Ectodermal cell (in vitro differentiated cells): ENCODE data around the gene LGALS16. TPM values are rescaled to one million over a fixed set of nuclear protein-coding genes. Genes with fewer than 3 reads are reported as not detected.
"Not testable (repeated sequence)": the region's sequence is repeated elsewhere in the genome, so short reads cannot be mapped to it uniquely, and the experiment has no call there.

ENCODE experiments used
- H3K27ac ChIP-seq: 2 replicates; pipeline ENCODE4 v1.7.0; 2013; ENCODE audit warnings: mild to moderate bottlenecking, low read depth, low read length; ENCODE audit not compliant: insufficient read depth, poor library complexity, severe bottlenecking
- H3K27me3 ChIP-seq: 2 replicates; pipeline ENCODE4 v1.7.0; 2013; ENCODE audit warnings: mild to moderate bottlenecking, low read length; ENCODE audit not compliant: insufficient read depth, control insufficient read depth, poor library complexity, severe bottlenecking
- H3K36me3 ChIP-seq: one replicate; pipeline ENCODE4 v1.7.0; 2013; ENCODE audit warnings: low read length; ENCODE audit not compliant: control insufficient read depth, insufficient read depth
- H3K4me1 ChIP-seq: one replicate; pipeline ENCODE4 v1.7.0; 2013; ENCODE audit warnings: low read length; ENCODE audit not compliant: control insufficient read depth, insufficient read depth
- H3K4me3 ChIP-seq: 2 replicates; pipeline ENCODE4 v1.7.0; 2013; ENCODE audit warnings: low read depth, low read length, control low read depth; ENCODE audit not compliant: insufficient read depth
- H3K9me3 ChIP-seq: 2 replicates; pipeline ENCODE4 v1.7.0; 2013; ENCODE audit warnings: mild to moderate bottlenecking, low read length, moderate library complexity; ENCODE audit not compliant: control insufficient read depth
- WGBS, 2 experiments: methylation state at CpG; one replicate each; pipeline ENCODE4 v1.1.7; 2013; ENCODE audit warnings: missing lambda C conversion rate in 2 of 2; 5-methylcytosine and 5-hydroxymethylcytosine counted together
- polyA plus RNA-seq, 4 experiments: library from polyadenylated mRNA; stranded (reverse); fragments of 50-300 nt; gene quantifications; one replicate each; pipeline ENCODE4 v1.2.3, GENCODE V29; 2013

Gene LGALS16, protein sequence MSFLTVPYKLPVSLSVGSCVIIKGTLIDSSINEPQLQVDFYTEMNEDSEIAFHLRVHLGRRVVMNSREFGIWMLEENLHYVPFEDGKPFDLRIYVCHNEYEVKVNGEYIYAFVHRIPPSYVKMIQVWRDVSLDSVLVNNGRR
- not detected for polyA plus RNA-seq (2013, experiment 1 of 4)
- polyA plus RNA-seq (2013, experiment 2 of 4): not detected
- not detected for polyA plus RNA-seq (2013, experiment 3 of 4)
- not detected for polyA plus RNA-seq (2013, experiment 4 of 4)

DNA sequence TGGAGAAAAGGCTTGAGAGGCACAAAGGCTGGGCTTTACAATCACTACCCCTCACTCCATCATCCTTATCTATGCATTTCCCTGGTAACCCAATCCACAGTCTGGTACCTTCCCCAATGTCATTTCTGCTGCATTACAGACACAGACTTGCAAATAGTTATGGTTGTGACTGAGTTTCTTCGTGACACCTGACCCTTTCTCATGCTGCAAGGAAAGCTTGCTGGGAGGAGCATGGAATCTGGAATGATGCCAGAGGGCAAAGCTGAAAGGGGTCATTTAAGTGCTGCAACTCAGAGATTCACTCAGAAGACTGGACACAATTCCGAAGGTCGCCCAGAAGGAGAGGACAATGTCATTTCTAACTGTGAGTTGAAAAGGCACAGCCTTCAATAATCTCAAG lies at the start of gene LGALS16:
LGALS16 (plus strand) TSS at position 301 of the 400 bp plus-strand sequence; CDS start at position 350, 49 bp downstream.
- Histone ChIP-seq H3K27ac (no peak within 1 kb of the TSS), H3K36me3 (no peaks in the 10 kb centered on the region), H3K9me3 (no peaks in the 10 kb centered on the region), H3K4me3 (no peak within 1 kb of the TSS), H3K4me1 (no peaks in the 10 kb centered on the region), H3K27me3 (no peaks in the 10 kb centered on the region)
- 53 to 59% methylated on average over 3 of the region's 3 CpGs for WGBS, 2 experiments

DNA sequence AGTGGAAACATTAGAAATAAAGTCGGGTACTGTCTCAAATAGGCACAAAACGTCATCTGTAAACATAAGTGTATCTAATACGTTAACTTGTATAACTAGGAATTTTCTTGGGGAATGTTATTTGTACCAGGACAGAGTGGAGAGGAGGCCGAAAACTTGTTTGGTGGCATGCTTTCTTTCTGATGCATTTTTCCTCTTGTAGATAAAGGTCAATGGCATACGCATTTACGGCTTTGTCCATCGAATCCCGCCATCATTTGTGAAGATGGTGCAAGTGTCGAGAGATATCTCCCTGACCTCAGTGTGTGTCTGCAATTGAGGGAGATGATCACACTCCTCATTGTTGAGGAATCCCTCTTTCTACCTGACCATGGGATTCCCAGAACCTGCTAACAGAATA lies 48.7 kb upstream of the LGALS16 start:
- WGBS, 2 experiments: 93 to 94% methylated on average over 9 of the region's 9 CpGs
- H3K27ac ChIP-seq: no peak overlapping the region
- no peaks in the 10 kb centered on the region for H3K36me3 ChIP-seq
- no peak overlapping the region for H3K4me3 ChIP-seq
- no peaks in the 10 kb centered on the region for H3K27me3 ChIP-seq
- no peaks in the 10 kb centered on the region for H3K9me3 ChIP-seq
- no peaks in the 10 kb centered on the region for H3K4me1 ChIP-seq

DNA sequence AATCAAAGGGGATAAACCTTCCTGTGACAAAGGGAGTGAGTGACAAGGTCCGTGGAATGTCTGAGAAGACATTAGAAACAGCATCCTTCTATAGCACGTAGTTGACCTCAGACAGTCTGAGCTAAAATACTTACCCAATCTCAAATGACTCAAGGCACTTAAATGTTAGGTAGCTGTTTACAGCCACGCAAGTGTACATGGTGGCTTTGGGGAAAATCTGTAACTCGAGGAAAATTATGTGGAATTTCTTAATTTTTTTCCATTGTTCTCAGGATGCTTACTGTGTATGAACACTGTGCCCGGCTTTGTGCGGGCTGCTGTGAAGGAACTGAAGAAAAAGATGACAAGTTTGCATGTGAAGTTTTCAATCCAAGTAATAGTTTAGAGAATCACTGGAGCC lies 48.2 kb upstream of the LGALS16 start:
- WGBS, 2 experiments: 72 to 74% methylated on average over 6 of the region's 6 CpGs
- Histone ChIP-seq H3K36me3 (no peaks in the 10 kb centered on the region), H3K27me3 (no peaks in the 10 kb centered on the region)

DNA sequence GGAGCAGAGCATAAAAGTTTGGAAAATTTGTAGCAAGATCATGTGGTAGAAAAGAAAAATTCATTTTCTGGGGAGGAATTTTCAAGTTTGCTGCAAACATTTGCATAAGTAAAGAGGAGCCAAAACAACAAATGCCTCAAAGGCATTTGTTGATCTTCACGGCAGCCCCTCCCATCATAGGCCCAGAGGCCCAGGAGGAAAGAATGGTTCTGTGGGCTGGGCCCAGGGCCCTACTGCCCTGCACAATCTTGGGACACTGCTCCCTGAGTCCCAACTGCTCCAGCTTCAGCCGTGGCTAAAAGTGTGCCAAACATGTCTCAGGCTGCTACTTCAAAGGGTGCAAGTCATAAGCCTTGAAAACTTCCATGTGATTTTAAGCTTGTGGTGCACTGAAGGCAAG lies 42.1 kb upstream of the LGALS16 start:
- Histone ChIP-seq H3K4me3 (no peak overlapping the region), H3K9me3 (peaks cover 2% of the 10 kb centered on the region), H3K27ac (no peak overlapping the region), H3K36me3 (no peaks in the 10 kb centered on the region), H3K4me1 (no peaks in the 10 kb centered on the region), H3K27me3 (peaks cover 5% of the 10 kb centered on the region)
- 66 to 73% methylated on average over 2 of the region's 2 CpGs for WGBS, 2 experiments

More for the DNA sequence above, 48.2 kb upstream of the LGALS16 start:
- Histone ChIP-seq H3K27ac (no peak overlapping the region), H3K4me1 (no peaks in the 10 kb centered on the region), H3K4me3 (no peak overlapping the region), H3K9me3 (no peaks in the 10 kb centered on the region)

DNA sequence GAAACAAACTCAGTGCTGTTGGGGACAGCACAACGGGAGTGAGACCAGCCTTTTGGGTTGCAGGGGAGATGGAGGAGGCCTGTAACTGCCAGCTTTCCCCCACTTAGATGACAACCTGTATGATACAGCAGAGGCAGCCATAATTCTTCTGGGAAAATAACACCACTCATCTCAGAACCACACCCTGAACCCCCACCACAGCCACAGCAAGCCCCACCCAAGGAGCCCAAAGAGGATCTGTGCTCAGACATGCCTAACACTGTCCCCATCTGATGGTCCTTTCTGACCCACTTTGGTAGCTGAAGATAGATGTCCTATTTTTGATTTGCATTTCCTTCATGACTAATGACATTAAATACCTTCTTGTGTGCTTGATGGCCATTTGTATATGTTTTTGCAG lies 38.0 kb upstream of the LGALS16 start:
- peaks cover 2% of the 10 kb centered on the region for H3K9me3 ChIP-seq
- H3K36me3 ChIP-seq: no peaks in the 10 kb centered on the region
- WGBS, 2 experiments: 55 to 68% methylated on average over 1 of the region's 1 CpG
- H3K27ac ChIP-seq: no peak overlapping the region
- H3K27me3 ChIP-seq: peaks cover 5% of the 10 kb centered on the region
- H3K4me3 ChIP-seq: no peak overlapping the region
- H3K4me1 ChIP-seq: no peaks in the 10 kb centered on the region

DNA sequence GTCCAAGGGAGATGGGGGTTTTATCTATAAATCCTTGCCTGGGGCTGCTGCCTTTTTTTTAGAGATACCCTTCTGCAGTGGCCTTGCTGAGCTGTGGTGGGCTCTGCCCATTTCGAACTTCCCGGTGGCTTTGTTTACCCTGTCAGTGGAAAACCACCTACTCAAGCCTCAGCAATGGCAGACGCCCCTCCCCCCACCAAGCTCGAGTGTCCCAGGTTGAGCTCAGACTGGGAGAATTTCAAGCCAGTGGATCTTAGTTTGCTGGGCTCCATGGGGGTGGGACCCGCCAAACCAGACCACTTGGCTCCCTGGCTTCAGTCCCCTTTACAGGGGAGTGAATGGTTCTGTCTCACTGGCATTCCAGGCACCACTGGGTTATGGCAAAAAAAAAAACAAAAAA lies 31.8 kb upstream of the LGALS16 start:
- WGBS, 2 experiments: 32 to 33% methylated on average over 5 of the region's 5 CpGs
- H3K4me1 ChIP-seq: peaks cover 5% of the 10 kb centered on the region

DNA sequence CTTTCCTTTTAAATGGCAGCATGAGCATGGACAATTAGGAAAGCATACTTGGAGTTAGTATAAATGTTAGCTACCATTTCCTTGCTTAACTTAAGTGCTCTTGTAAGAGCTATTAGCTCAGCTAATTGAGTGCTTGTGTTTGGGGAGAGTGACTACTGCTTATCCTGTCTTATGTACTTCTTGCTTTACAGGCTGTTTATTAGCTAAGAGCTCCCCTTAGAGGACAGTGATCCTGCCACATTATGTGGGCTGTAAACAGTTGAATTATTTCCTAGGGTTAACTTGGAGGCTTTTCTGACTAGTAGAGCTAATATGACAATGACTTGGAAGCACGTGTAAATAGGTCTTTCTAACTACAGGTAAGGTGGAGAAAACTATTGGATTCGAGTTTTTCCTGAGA lies 28.1 kb upstream of the LGALS16 start:
- H3K9me3 ChIP-seq, H3K36me3 ChIP-seq, H3K27me3 ChIP-seq, H3K4me1 ChIP-seq, H3K4me3 ChIP-seq, H3K27ac ChIP-seq: not testable (repeated sequence)
- 49 to 57% methylated on average over 2 of the region's 2 CpGs for WGBS, 2 experiments

More for the DNA sequence above, 31.8 kb upstream of the LGALS16 start:
- H3K4me3 ChIP-seq: no peak overlapping the region
- H3K9me3 ChIP-seq: no peaks in the 10 kb centered on the region
- H3K27ac ChIP-seq: no peak overlapping the region
- no peaks in the 10 kb centered on the region for H3K36me3 ChIP-seq
- no peaks in the 10 kb centered on the region for H3K27me3 ChIP-seq

DNA sequence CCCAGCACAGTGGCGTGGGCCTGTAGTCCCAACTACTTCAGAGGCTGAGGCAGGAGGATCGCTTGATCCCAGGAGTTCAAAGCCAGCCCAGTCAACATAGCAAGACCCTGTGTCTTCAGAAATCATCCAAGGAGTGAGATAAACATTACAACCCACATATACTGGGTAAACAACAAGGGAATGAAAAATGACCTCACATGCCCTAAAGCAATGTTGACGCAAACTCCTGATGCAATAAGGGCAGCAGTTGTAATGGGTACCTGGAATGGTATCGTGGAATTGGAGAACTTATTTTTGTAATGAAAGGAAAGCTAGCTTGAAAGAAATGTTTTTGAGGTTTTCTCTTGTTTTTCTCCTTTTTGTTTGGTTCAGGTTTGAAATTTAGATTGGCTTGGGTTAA lies 24.5 kb upstream of the LGALS16 start:
- 85 to 90% methylated on average over 4 of the region's 4 CpGs for WGBS, 2 experiments
- Histone ChIP-seq H3K4me3 (no peak overlapping the region), H3K9me3 (no peaks in the 10 kb centered on the region), H3K4me1 (no peaks in the 10 kb centered on the region), H3K27ac (no peak overlapping the region), H3K36me3 (no peaks in the 10 kb centered on the region), H3K27me3 (no peaks in the 10 kb centered on the region)

DNA sequence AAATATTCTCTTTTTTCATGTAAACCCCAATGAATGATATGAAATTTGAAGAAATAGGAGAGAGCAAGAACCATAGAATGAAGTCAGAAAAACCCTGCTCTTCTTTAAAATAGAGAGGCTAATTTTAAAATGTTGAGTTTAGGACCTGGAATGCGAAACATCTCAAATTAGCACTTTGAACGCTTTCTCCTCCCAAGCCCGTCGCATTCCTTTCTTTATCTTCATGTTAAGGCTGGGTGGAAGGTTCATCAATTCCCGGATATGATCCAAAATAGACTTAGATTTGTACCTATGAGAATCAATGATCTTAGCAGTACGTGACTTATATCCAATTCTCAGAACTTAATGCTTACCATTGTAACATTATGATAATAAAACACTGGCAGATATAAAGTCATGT lies 24.1 kb upstream of the LGALS16 start:
- H3K4me1 ChIP-seq: no peaks in the 10 kb centered on the region
- H3K27me3 ChIP-seq: no peaks in the 10 kb centered on the region
- no peaks in the 10 kb centered on the region for H3K36me3 ChIP-seq
- H3K4me3 ChIP-seq: no peak overlapping the region
- no peak overlapping the region for H3K27ac ChIP-seq
- H3K9me3 ChIP-seq: no peaks in the 10 kb centered on the region
- WGBS, 2 experiments: 63 to 75% methylated on average over 3 to 6 of the region's 6 CpGs

DNA sequence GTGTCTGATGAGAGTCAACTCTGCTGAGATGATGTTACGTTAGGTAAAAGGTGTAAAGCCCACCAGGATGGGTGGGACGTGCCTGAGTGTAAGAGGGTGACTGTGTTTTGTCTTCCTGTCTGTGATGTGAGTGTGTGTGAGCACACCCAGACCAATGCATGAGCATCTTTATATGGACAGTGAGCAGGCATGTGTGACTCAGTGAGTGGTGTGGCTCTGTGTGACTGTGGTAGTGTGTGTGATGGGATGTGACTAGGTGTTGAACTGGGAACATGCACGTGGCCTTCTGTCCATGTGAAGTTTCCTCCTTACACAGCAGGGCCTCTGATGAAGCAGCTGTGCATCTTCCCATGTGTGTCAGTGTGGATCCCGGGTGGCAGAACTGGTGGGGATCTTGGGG lies 17.8 kb upstream of the LGALS16 start:
- no peak overlapping the region for H3K4me3 ChIP-seq
- H3K27ac ChIP-seq: no peak overlapping the region
- no peaks in the 10 kb centered on the region for H3K27me3 ChIP-seq
- no peaks in the 10 kb centered on the region for H3K9me3 ChIP-seq
- H3K4me1 ChIP-seq: no peaks in the 10 kb centered on the region
- H3K36me3 ChIP-seq: no peaks in the 10 kb centered on the region
- WGBS, 2 experiments: 64% methylated on average over 4 of the region's 4 CpGs

DNA sequence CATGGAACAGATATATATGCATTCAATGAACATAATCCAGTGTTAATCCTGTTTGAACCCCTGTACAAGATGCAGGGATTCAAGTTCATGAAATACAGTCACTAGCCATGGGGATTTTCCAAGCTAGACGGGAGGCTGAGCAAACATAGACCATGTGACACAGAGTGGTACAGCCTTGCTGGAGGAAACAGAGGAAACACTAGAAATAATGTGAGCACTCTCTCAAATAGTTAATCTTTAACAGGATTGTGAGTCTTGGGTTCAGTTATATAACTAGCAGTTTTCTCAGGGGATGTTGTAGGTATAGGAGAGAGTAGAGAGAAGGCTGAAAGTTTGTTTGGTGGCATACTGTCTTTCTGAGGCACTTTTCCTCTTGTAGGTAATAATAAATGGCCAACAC lies 13.9 kb upstream of the LGALS16 start:
- WGBS, 2 experiments: 37 to 48% methylated on average over 1 of the region's 1 CpG

More for the DNA sequence above, 13.9 kb upstream of the LGALS16 start:
- no peaks in the 10 kb centered on the region for H3K4me1 ChIP-seq
- no peak overlapping the region for H3K27ac ChIP-seq
- H3K4me3 ChIP-seq: no peak overlapping the region
- no peaks in the 10 kb centered on the region for H3K9me3 ChIP-seq
- H3K36me3 ChIP-seq: no peaks in the 10 kb centered on the region
- no peaks in the 10 kb centered on the region for H3K27me3 ChIP-seq
